ENCODE data around the gene ZNF597. TPM values are rescaled to one million over a fixed set of nuclear protein-coding genes. Genes with fewer than 3 reads are reported as not detected.

ZNF597 gene
- total RNA-seq, 1 experiment from 2014 or later, result 1.9 TPM

GRCh38 chr16:3467921-3468320, 24.6 kb upstream of the ZNF597 start:
- Histone ChIP-seq H3K27me3 (ENCODE audit: control insufficient read depth, insufficient read depth, low read length) (no peaks in the 10 kb centered on the region), H3K4me3 (ENCODE audit: insufficient read depth, low read depth, low read length) (no peak overlapping the region), H3K36me3 (replicated peaks; ENCODE audit: control insufficient read depth, insufficient read depth, low read length) (no peaks in the 10 kb centered on the region; the same call in none of the 2 replicates)
- DNase-seq, result no peak

GRCh38 chr16:3467182-3467581, 23.9 kb upstream of the ZNF597 start:
- no peaks in the 10 kb centered on the region; the same call in none of the 2 replicates for H3K36me3 ChIP-seq (replicated peaks; ENCODE audit: control insufficient read depth, insufficient read depth, low read length)
- no peak overlapping the region for H3K4me3 ChIP-seq (ENCODE audit: insufficient read depth, low read depth, low read length)
- no peak for DNase-seq
- no peaks in the 10 kb centered on the region for H3K27me3 ChIP-seq (ENCODE audit: control insufficient read depth, insufficient read depth, low read length)

- Histone ChIP-seq H3K36me3 (replicated peaks; ENCODE audit: control insufficient read depth, insufficient read depth, low read length) (no peaks in the 10 kb centered on the region; the same call in none of the 2 replicates), H3K4me3 (ENCODE audit: insufficient read depth, low read depth, low read length) (no peak overlapping the region), H3K27me3 (ENCODE audit: control insufficient read depth, insufficient read depth, low read length) (no peaks in the 10 kb centered on the region)
- no peak for DNase-seq
Measured at GRCh38 chr16:3465911-3466584, 22.7 kb upstream of the ZNF597 start.

GRCh38 chr16:3465301-3465700, 22.0 kb upstream of the ZNF597 start:
- DNase-seq, result no peak
- no peaks in the 10 kb centered on the region; the same call in none of the 2 replicates for H3K36me3 ChIP-seq (replicated peaks; ENCODE audit: control insufficient read depth, insufficient read depth, low read length)
- H3K27me3 ChIP-seq (ENCODE audit: control insufficient read depth, insufficient read depth, low read length), result no peaks in the 10 kb centered on the region
- H3K4me3 ChIP-seq (ENCODE audit: insufficient read depth, low read depth, low read length), result no peak overlapping the region

- no peaks in the 10 kb centered on the region; the same call in 1 of the 2 replicates for H3K36me3 ChIP-seq (replicated peaks; ENCODE audit: control insufficient read depth, insufficient read depth, low read length)
- peak; percentile 29 for DNase-seq
- no peaks in the 10 kb centered on the region for H3K27me3 ChIP-seq (ENCODE audit: control insufficient read depth, insufficient read depth, low read length)
- no peak overlapping the region for H3K4me3 ChIP-seq (ENCODE audit: insufficient read depth, low read depth, low read length)
Measured at GRCh38 chr16:3461151-3461550, 17.8 kb upstream of the ZNF597 start.

- H3K27me3 ChIP-seq (ENCODE audit: control insufficient read depth, insufficient read depth, low read length), result no peaks in the 10 kb centered on the region
- H3K4me3 ChIP-seq (ENCODE audit: insufficient read depth, low read depth, low read length), result no peak overlapping the region
- no peaks in the 10 kb centered on the region for H3K36me3 ChIP-seq (replicated peaks; ENCODE audit: control insufficient read depth, insufficient read depth, low read length)
- DNase-seq, result no peak
Measured at GRCh38 chr16:3460585-3460984, 17.3 kb upstream of the ZNF597 start.

- H3K4me3 ChIP-seq (ENCODE audit: insufficient read depth, low read depth, low read length), result no peak overlapping the region
- DNase-seq, result no peak
- H3K27me3 ChIP-seq (ENCODE audit: control insufficient read depth, insufficient read depth, low read length), result no peaks in the 10 kb centered on the region
- H3K36me3 ChIP-seq (replicated peaks; ENCODE audit: control insufficient read depth, insufficient read depth, low read length), result no peaks in the 10 kb centered on the region
Measured at GRCh38 chr16:3460121-3460520, 16.8 kb upstream of the ZNF597 start.

- Histone ChIP-seq H3K4me3 (ENCODE audit: insufficient read depth, low read depth, low read length) (no peak overlapping the region), H3K36me3 (replicated peaks; ENCODE audit: control insufficient read depth, insufficient read depth, low read length) (no peaks in the 10 kb centered on the region), H3K27me3 (ENCODE audit: control insufficient read depth, insufficient read depth, low read length) (no peaks in the 10 kb centered on the region)
- peak; percentile 58 for DNase-seq
Measured at GRCh38 chr16:3459401-3460090, 16.2 kb upstream of the ZNF597 start.

- no peaks in the 10 kb centered on the region for H3K36me3 ChIP-seq (replicated peaks; ENCODE audit: control insufficient read depth, insufficient read depth, low read length)
- no peak for DNase-seq
- peak overlapping the region; percentile 90 for H3K4me3 ChIP-seq (ENCODE audit: insufficient read depth, low read depth, low read length)
- no peaks in the 10 kb centered on the region for H3K27me3 ChIP-seq (ENCODE audit: control insufficient read depth, insufficient read depth, low read length)
Measured at GRCh38 chr16:3458852-3459361, 15.6 kb upstream of the ZNF597 start.

GRCh38 chr16:3458278-3458851, 15.1 kb upstream of the ZNF597 start:
- Histone ChIP-seq H3K36me3 (replicated peaks; ENCODE audit: control insufficient read depth, insufficient read depth, low read length) (no peaks in the 10 kb centered on the region), H3K27me3 (ENCODE audit: control insufficient read depth, insufficient read depth, low read length) (no peaks in the 10 kb centered on the region), H3K4me3 (ENCODE audit: insufficient read depth, low read depth, low read length) (peak overlapping the region; percentile 90)
- peak; percentile 71 for DNase-seq

- H3K36me3 ChIP-seq (replicated peaks; ENCODE audit: control insufficient read depth, insufficient read depth, low read length), result no peaks in the 10 kb centered on the region
- peak; percentile 100 for DNase-seq
- H3K4me3 ChIP-seq (ENCODE audit: insufficient read depth, low read depth, low read length), result peak overlapping the region; percentile 90
Measured at GRCh38 chr16:3457434-3458252, 14.3 kb upstream of the ZNF597 start.

GRCh38 chr16:3454631-3455147, 11.4 kb upstream of the ZNF597 start:
- no peak overlapping the region for H3K4me3 ChIP-seq (ENCODE audit: insufficient read depth, low read depth, low read length)
- H3K27me3 ChIP-seq (ENCODE audit: control insufficient read depth, insufficient read depth, low read length), result no peaks in the 10 kb centered on the region
- no peaks in the 10 kb centered on the region for H3K36me3 ChIP-seq (replicated peaks; ENCODE audit: control insufficient read depth, insufficient read depth, low read length)
- no peak for DNase-seq

More at GRCh38 chr16:3457434-3458252, 14.3 kb upstream of the ZNF597 start:
- H3K27me3 ChIP-seq (ENCODE audit: control insufficient read depth, insufficient read depth, low read length), result no peaks in the 10 kb centered on the region

GRCh38 chr16:3454093-3454492, 10.8 kb upstream of the ZNF597 start:
- peak; percentile 57 for DNase-seq
- Histone ChIP-seq H3K27me3 (ENCODE audit: control insufficient read depth, insufficient read depth, low read length) (no peaks in the 10 kb centered on the region), H3K36me3 (replicated peaks; ENCODE audit: control insufficient read depth, insufficient read depth, low read length) (no peaks in the 10 kb centered on the region), H3K4me3 (ENCODE audit: insufficient read depth, low read depth, low read length) (no peak overlapping the region)

GRCh38 chr16:3444032-3444388, 706 bp upstream of the ZNF597 start:
- Histone ChIP-seq H3K27me3 (ENCODE audit: control insufficient read depth, insufficient read depth, low read length) (no peaks in the 10 kb centered on the region), H3K36me3 (replicated peaks; ENCODE audit: control insufficient read depth, insufficient read depth, low read length) (no peaks in the 10 kb centered on the region), H3K4me3 (ENCODE audit: insufficient read depth, low read depth, low read length) (peak overlapping the region; percentile 56)
- DNase-seq, result no peak
